ENCODE results near the gene LPO. TPM values are rescaled to one million over a fixed set of nuclear protein-coding genes. Genes with fewer than 3 reads are reported as not detected.

The LPO gene
- total RNA-seq, 2 donors from 2014 or later, result not detected

DNA sequence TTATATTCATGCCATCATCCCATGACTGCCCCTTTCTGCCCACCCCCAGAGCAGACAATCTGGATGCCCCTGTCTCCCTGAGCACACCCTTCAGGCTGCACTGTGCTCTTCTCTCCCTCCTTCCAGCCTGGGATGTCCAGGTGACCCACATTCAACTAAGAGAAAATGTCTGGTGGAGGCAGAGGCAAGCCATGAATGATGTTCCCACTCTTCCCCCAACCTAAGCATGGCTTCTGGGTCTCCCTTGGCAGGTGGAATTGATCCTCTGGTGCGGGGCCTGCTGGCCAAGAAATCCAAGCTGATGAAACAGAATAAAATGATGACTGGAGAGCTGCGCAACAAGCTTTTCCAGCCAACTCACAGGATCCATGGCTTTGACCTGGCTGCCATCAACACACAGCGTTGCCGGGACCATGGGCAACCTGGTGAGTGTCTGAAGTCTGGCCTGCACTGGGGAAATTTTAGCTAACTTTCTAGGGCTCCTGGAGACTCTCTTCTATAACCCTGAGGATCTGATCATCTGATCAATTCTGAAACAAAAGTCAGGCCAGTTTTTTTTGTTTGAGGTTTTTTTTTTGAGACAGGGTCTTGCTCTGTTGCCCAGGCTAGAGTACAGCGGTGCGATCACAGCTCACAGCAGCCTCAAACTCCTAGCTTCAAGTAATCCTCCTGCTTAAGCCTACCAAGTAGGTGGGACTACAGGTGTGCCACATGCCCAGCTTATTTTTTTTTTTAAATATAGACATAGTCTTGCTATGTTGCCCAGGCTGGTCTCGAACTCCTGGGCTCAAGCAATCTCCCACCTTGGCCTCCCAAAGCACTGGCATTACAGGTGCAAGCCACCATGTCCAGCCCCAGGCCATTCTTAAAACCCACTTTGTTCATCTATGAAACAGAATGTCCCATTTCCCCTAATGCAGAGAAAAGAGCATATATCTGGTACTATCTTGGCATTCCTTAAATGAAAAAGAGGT, 27.8 kb downstream of the LPO start:
- TF ChIP-seq POLR2A (IDR thresholded peaks at IDR 0.05), result no peak
- TF ChIP-seq, protein P1, sequence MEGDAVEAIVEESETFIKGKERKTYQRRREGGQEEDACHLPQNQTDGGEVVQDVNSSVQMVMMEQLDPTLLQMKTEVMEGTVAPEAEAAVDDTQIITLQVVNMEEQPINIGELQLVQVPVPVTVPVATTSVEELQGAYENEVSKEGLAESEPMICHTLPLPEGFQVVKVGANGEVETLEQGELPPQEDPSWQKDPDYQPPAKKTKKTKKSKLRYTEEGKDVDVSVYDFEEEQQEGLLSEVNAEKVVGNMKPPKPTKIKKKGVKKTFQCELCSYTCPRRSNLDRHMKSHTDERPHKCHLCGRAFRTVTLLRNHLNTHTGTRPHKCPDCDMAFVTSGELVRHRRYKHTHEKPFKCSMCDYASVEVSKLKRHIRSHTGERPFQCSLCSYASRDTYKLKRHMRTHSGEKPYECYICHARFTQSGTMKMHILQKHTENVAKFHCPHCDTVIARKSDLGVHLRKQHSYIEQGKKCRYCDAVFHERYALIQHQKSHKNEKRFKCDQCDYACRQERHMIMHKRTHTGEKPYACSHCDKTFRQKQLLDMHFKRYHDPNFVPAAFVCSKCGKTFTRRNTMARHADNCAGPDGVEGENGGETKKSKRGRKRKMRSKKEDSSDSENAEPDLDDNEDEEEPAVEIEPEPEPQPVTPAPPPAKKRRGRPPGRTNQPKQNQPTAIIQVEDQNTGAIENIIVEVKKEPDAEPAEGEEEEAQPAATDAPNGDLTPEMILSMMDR (IDR thresholded peaks at IDR 0.05), result no peak
- 89% methylated on average over 7 of the region's 7 CpGs for WGBS, 2 donors
- intact Hi-C loops (cut with DNase I), result no loop called here

GRCh38 chr17:58267347-58268324, 29.3 kb downstream of the LPO start:
- TF ChIP-seq, protein P1 (IDR thresholded peaks at IDR 0.05), result no peak
- no peak for TF ChIP-seq POLR2A (IDR thresholded peaks at IDR 0.05)
- Histone ChIP-seq H3K36me3 (replicated peaks in 1 of 2; ENCODE audit: insufficient read depth in 1 of 2, low read depth in 2 of 2) (no peaks in the 10 kb centered on the region), H3K27me3 (no peaks in the 10 kb centered on the region), H3K4me3 (no peak overlapping the region), H3K4me1 (no peaks in the 10 kb centered on the region), H3K27ac (no peak overlapping the region), H3K9me3 (no peaks in the 10 kb centered on the region)
- intact Hi-C loops (cut with DNase I), result no loop called here
- 68 to 76% methylated on average over 9 to 21 of the region's 22 CpGs for WGBS, 2 donors
- DNase-seq (no peak), ATAC-seq (no peak)

More for the DNA sequence above, 27.8 kb downstream of the LPO start:
- ATAC-seq (no peak), DNase-seq (no peak)
- H3K27me3 ChIP-seq, result no peaks in the 10 kb centered on the region
- H3K9me3 ChIP-seq, result no peaks in the 10 kb centered on the region
- H3K27ac ChIP-seq, result no peak overlapping the region
- no peaks in the 10 kb centered on the region for H3K36me3 ChIP-seq (replicated peaks in 1 of 2; ENCODE audit: insufficient read depth in 1 of 2, low read depth in 2 of 2)
- H3K4me3 ChIP-seq, result no peak overlapping the region
- no peaks in the 10 kb centered on the region for H3K4me1 ChIP-seq

GRCh38 chr17:58268326-58268725, 29.9 kb downstream of the LPO start:
- H3K27ac ChIP-seq, result no peak overlapping the region
- 80% methylated on average over 12 of the region's 12 CpGs for WGBS, 2 donors
- H3K36me3 ChIP-seq (replicated peaks in 1 of 2; ENCODE audit: insufficient read depth in 1 of 2, low read depth in 2 of 2), result no peaks in the 10 kb centered on the region
- TF ChIP-seq, protein P1 (IDR thresholded peaks at IDR 0.05), result no peak
- ATAC-seq (no peak), DNase-seq (no peak)
- no peak overlapping the region for H3K4me3 ChIP-seq
- H3K27me3 ChIP-seq, result no peaks in the 10 kb centered on the region
- H3K9me3 ChIP-seq, result no peaks in the 10 kb centered on the region
- intact Hi-C loops (cut with DNase I), result no loop called here
- H3K4me1 ChIP-seq, result no peaks in the 10 kb centered on the region

DNA sequence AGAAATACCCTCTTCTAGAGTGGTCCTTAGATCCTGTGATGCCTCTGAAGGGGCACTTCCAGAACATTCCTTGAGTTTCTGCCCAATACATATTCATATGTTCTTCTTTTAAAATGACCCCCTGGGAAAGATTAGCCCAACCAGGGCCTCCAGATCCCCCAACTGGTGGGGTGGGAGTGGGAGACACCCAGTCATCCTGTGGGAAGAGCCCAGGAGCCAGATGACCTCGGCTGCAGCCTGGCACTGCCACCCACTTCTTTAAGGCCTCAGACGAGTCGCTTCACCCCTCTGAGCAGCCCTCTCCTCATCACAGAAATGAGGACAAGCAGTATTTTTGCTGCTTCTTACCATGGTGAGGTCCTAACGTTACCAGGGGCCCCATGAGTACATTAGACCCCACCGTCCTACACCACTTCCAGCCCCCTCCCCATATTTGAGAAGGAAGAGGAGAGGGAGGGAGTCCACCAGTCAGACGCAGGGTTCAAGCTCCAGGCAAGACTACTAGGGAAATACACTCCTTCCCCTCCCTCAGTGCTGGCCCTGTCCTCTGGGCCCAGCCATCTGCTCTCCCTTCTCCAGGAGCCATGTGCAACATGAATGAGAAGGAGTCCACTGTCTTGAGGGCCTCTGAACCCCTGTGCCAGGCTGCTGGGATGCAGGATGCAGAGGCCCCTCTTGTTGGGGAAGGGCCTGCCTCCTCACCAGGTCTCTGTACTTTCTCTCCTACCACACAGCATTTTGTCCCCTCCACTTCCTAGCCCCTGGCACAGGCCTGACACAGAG, 30.6 kb downstream of the LPO start:
- H3K4me1 ChIP-seq, result no peaks in the 10 kb centered on the region
- 62 to 65% methylated on average over 6 of the region's 6 CpGs for WGBS, 2 donors
- no peak overlapping the region for H3K4me3 ChIP-seq
- H3K36me3 ChIP-seq (replicated peaks in 1 of 2; ENCODE audit: insufficient read depth in 1 of 2, low read depth in 2 of 2), result no peaks in the 10 kb centered on the region
- TF ChIP-seq POLR2A (IDR thresholded peaks at IDR 0.05), result no peak
- DNase-seq, result no peak
- ATAC-seq, result no peak
- H3K27ac ChIP-seq, result no peak overlapping the region
- H3K9me3 ChIP-seq, result no peaks in the 10 kb centered on the region
- intact Hi-C loops (cut with DNase I), result no loop called here
- no peaks in the 10 kb centered on the region for H3K27me3 ChIP-seq

Measured in body of pancreas (tissue), 4 donors.